Retina (tissue), 1 donor: ENCODE results near the gene RTF1.
"Not testable (repeated sequence)": the region's sequence is repeated elsewhere in the genome, so short reads cannot be mapped to it uniquely, and the experiment has no call there.

Experiments used
- DNase-seq: peaks from one replicate; pipeline ENCODE4 v3.0.0-alpha.2; 2016

RTF1 gene

GRCh38 chr15:41416742-41417417 lies at the start of gene RTF1:
Gene RTF1 (plus strand): TSS chr15:41417095. CDS start chr15:41417116, 21 bp downstream.
- peak; percentile 97 for DNase-seq

GRCh38 chr15:41367418-41367817 lies 49.5 kb upstream of the RTF1 start:
- no peak for DNase-seq

- DNase-seq: no peak
Measured at GRCh38 chr15:41377978-41378377, 38.9 kb upstream of the RTF1 start.

- DNase-seq: not testable (repeated sequence)
Measured at GRCh38 chr15:41383974-41384749, 32.7 kb upstream of the RTF1 start.

GRCh38 chr15:41387646-41388045 lies 29.2 kb upstream of the RTF1 start:
- DNase-seq: no peak

GRCh38 chr15:41392659-41393058 lies 24.2 kb upstream of the RTF1 start:
- no peak for DNase-seq

- no peak for DNase-seq
Measured at GRCh38 chr15:41394924-41395323, 22.0 kb upstream of the RTF1 start.

- DNase-seq: no peak
Measured at GRCh38 chr15:41396111-41396510, 20.8 kb upstream of the RTF1 start.

- DNase-seq: no peak
Measured at GRCh38 chr15:41401904-41402267, 15.0 kb upstream of the RTF1 start.

GRCh38 chr15:41407341-41407740 lies 9.6 kb upstream of the RTF1 start:
- no peak for DNase-seq

- no peak for DNase-seq
Measured at GRCh38 chr15:41408234-41408641, 8.7 kb upstream of the RTF1 start.

- DNase-seq: no peak
Measured at GRCh38 chr15:41411031-41411430, 5.9 kb upstream of the RTF1 start.

- DNase-seq: no peak
Measured at GRCh38 chr15:41411441-41411840, 5.5 kb upstream of the RTF1 start.

GRCh38 chr15:41416128-41416741 lies 660 bp upstream of the RTF1 start:
- DNase-seq: no peak

GRCh38 chr15:41417418-41418195 lies 712 bp downstream of the RTF1 start:
- DNase-seq: no peak

- no peak for DNase-seq
Measured at GRCh38 chr15:41423979-41424659, 7.2 kb downstream of the RTF1 start.

GRCh38 chr15:41424809-41425208 lies 7.9 kb downstream of the RTF1 start:
- DNase-seq: no peak

GRCh38 chr15:41425907-41426306 lies 9.0 kb downstream of the RTF1 start:
- DNase-seq: not testable (repeated sequence)

- DNase-seq: no peak
Measured at GRCh38 chr15:41429003-41429890, 12.4 kb downstream of the RTF1 start.

GRCh38 chr15:41435037-41435786 lies 18.3 kb downstream of the RTF1 start:
- no peak for DNase-seq

- DNase-seq: no peak
Measured at GRCh38 chr15:41437448-41437847, 20.6 kb downstream of the RTF1 start.
